GM13976 (cell line): ENCODE results near the gene GPR55.
A peak's percentile ranks its signal among the peaks of the same experiment; 100 is the strongest.

Source experiments
- DNase-seq: peaks from one replicate; pipeline ENCODE4 v3.0.0; 2012; ENCODE audit warnings: low spot score
- in situ Hi-C: fragments of 300-500 bp; cut with MboI; formaldehyde crosslinking; loops from one replicate; pipeline ENCODE4 v1.12.0; 2022; ENCODE audit warnings: low sequenced_read_pairs, mixed read lengths, inconsistent platforms; ENCODE audit not compliant: unreplicated experiment
- TF ChIP-seq, protein P1 (sequence below): IDR thresholded peaks from 2 replicates; pipeline ENCODE4 v1.5.1; 2012; ENCODE audit warnings: borderline replicate concordance, mild to moderate bottlenecking; ENCODE audit not compliant: insufficient read depth; ENCODE audit errors: extremely low read depth, missing control alignments, control extremely low read depth

The GPR55 gene

DNA sequence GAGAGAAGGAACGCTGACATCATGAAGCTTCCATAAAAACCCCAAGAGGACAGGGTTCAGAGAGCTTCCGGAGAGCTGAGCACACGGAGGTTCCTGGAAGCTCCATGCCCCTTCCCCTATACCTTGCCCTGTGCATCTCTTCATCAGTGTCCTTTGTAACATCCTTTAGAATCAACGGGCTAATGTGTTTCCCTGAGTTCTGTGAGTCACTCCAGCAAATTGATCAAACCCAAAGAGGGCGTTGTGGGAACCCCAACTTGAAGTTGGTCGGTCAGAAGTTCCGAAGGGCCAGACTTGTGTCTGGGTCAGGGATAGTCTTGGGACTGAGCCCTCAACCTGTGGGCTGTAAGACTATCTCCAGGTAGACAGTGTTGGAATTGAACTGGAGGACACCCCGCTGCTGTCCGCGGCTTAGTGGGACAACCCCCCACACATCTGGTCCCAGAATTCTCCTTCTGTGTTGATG lies 25.9 kb upstream of the GPR55 start:
- TF ChIP-seq, protein P1, sequence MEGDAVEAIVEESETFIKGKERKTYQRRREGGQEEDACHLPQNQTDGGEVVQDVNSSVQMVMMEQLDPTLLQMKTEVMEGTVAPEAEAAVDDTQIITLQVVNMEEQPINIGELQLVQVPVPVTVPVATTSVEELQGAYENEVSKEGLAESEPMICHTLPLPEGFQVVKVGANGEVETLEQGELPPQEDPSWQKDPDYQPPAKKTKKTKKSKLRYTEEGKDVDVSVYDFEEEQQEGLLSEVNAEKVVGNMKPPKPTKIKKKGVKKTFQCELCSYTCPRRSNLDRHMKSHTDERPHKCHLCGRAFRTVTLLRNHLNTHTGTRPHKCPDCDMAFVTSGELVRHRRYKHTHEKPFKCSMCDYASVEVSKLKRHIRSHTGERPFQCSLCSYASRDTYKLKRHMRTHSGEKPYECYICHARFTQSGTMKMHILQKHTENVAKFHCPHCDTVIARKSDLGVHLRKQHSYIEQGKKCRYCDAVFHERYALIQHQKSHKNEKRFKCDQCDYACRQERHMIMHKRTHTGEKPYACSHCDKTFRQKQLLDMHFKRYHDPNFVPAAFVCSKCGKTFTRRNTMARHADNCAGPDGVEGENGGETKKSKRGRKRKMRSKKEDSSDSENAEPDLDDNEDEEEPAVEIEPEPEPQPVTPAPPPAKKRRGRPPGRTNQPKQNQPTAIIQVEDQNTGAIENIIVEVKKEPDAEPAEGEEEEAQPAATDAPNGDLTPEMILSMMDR, result no peak
- DNase-seq, result no peak
- in situ Hi-C loops, result no loop called here

DNA sequence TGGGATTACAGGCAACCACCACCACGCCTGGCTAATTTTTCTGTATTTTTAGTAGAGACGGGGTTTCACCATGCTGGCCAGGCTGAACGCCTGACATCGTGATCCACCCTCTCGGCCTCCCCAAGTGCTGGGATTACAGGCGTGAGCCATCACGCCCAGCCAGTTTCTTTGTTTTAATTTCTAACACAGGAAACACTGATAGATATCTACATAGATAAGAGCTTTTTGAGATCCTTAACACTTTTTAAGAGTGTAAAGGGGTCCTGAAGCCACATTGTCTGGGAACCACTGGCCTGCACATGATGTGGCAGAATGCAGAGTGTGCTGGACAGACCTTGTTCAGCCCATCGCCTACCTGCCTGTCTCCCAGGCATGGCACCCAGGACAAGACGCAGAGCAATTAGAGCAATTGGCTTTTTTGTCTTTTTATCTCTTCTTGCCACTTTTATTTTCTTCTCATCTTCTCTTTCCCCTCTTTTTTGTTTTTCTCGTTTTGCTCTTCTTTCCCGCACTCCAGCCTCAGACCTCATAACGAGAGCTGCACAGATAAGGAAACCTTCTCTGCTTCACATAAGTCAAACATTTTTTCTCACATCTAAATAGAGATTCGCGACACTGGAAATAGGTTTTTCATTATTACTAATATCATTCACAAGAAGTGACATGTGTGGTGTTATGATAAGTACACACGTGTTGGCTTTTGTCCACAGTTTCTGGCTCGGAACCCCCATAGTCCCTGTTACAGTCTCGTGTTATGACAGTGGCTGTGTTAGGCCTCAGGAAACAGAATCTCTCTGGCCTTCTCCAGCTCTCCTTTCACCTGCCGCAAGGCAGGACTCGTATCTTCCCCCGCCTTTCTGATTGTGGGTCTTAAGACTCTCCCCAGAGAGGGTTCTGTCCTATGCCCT lies 25.2 kb upstream of the GPR55 start:
- peak; percentile 67 for DNase-seq
- in situ Hi-C loops, result no loop called here
- TF ChIP-seq, protein P1, result no peak

DNA sequence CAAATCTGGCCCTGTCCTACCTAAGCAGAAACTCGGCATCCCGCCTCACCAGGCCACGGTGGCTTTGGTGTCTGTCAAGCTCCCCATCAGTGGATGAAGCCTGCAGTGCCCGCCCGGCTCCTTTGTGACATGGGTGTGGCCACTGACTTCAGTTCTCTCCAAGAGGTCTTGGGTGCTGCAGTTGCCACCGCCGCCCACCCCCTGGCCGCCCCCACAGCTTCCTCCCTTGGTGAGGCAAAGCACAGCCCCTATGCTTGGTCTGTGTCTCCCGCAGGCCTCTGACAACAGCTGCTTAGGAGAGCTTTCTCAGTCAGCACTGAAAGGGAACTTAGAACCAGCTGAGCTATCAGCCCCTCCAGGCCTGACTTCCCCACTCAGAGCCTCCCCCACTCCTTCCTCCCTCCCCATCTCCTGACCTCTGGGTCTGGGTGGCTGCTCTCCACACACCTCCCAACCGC lies 22.9 kb upstream of the GPR55 start:
- TF ChIP-seq, protein P1, result no peak
- in situ Hi-C loops, result no loop called here
- peak; percentile 65 for DNase-seq

DNA sequence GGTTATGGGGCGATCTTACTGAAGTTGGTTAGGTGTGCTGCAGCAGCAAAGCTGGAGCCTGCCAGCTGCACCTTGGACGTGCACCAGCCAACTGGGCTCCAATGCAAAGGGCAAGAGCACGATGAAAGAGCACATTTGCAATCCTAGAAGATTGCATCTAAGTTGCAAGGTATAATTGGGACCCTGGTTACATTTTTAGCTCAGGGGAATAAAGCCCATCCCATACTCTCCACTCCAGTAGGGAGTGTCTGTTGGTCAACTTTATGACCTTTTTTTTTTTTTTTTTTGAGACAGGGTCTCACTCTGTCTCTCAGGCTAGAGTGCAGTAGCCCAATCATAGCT lies 22.2 kb upstream of the GPR55 start:
- in situ Hi-C loops, result no loop called here
- TF ChIP-seq, protein P1, result no peak
- DNase-seq, result no peak

DNA sequence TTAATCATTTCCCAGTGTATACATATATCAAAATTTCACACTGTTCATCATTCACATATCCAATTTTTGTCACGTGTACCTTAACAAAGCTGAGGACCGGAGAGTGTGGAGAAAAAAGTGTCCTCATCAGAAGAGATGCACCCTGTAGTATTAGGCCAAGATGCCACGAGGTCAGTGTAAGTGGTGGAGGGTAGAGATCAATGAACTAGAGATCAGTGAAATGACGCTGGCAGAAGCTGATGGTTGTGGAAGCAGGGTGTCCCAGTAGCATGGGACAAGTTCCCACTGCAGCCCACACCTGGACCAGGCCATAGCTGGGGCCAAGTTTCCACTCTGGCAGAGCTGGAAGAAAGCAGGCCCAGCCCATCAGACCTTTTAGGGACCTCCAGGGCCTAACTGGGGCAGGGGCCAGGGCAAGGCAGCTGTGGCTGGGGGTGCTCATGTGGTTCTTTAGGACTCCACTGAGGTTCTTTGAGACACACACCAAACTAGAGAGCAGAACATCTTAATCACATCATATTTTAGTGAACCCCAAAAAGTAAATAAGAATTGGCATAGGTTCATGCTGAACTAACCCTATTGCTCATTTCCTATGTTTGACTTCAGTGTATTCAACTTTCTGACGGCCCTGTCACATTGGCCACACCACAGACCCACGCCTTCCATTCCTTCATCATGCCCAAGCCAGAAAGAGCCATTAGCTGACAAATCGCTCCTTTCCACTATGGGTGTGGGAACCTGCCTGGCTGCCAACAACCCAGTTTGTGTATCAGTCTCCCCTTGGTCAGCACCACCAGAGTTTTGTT lies 21.6 kb upstream of the GPR55 start:
- in situ Hi-C loops, result no loop called here
- DNase-seq, result no peak
- TF ChIP-seq, protein P1, result no peak

DNA sequence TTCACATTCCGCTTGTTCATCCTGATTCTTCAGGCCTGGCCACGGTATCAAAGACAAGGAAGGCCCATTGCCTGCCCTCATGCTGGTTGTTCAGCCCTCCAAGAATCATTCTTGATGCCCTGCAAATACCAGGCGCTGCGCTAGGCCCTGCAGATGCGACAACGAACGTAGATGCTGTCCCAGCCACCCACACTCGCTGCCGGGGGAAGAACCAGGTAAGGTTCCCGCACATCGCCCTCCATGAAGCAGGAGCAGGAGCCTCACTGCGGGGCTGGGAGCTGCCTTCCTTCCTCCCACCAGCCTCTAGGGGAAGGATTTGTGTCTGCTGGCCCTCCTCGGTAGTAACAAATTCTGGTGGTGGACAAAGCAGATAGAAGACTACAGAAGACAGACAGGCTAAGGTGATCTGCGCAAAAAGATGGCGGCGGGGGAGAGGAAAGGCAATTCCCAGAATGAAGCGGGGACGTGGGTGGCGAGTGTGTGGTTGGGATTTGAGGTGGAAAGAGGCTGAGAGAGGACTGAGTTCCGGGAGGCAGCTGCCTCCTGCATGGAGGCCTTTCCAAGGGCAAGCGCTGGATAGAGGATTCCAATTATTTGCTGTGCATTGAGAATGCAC lies 19.8 kb upstream of the GPR55 start:
- no peak for DNase-seq
- in situ Hi-C loops, result loop anchor here (5.0 kb wide), 1 partner anchor 42 kb away; no protein-coding TSS in a partner anchor
- TF ChIP-seq, protein P1, result no peak
